GM18517 (cell line): Measurements from ENCODE around the gene RNF169.
A peak's percentile ranks its signal among the peaks of the same experiment; 100 is the strongest.

Source experiments
- ATAC-seq: cut with Tn5 transposase; IDR thresholded peaks from one replicate; pipeline ENCODE4 v1.9.1; 2021; ENCODE audit warnings: mild to moderate bottlenecking, moderate library complexity; ENCODE audit not compliant: unreplicated experiment

The RNF169 gene, protein sequence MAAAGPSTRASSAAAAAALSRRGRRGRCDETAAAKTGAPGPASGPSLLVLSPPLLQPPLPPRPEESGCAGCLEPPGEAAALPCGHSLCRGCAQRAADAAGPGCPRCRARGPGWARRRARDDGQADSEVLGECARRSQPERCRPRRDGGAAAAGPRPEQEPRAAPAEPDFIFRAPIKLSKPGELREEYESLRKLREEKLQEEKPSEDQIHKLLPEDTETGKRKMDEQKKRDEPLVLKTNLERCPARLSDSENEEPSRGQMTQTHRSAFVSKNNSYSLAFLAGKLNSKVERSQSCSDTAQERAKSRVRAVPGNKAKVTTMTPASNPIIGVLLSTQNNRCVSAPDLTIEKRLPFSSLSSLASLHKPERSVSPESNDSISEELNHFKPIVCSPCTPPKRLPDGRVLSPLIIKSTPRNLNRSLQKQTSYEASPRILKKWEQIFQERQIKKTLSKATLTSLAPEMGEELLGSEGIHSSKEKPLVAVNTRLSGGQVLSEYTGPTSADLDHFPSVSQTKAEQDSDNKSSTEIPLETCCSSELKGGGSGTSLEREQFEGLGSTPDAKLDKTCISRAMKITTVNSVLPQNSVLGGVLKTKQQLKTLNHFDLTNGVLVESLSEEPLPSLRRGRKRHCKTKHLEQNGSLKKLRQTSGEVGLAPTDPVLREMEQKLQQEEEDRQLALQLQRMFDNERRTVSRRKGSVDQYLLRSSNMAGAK

DNA sequence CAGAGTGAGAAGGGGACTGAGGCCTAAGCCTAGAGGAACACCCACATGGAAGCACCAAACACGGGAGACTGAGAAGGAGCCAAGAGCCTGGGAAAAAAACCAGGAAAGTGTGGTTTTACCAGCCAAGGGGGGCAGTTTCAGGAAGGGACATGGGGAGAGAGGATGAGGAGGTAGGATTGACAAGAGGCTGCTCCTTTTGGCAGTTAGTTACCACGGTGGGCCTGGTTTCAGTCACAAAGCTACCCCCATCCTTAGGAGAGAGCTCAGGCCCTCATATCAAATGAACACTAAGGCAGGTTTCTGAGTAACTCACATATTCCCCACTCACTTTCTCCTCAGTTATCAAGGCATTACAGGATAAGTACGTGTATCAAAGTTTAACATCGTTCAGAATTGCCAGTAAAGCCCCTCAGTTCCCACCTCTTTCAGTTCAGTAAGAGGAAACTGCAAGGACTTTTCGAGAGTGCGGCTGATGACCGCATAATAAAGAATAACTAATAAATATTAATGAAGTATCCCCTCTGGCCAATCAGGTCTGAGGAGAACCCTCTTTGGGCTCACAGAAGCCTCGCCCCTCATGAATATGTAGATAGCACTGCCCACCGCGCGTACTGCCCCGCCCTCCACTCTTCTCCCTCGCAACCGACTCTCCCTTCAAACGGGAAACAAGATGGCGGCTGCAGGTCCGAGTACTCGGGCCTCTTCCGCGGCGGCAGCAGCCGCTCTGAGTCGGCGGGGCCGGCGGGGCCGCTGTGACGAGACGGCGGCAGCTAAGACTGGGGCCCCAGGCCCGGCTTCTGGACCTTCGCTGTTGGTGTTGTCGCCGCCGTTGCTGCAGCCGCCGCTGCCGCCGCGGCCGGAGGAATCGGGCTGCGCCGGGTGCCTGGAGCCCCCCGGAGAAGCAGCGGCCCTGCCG, at the start of gene RNF169:
Gene RNF169, plus strand, starts transcription at position 639 of the 916 bp plus-strand sequence. Its CDS starts 32 bp downstream, at position 671.
- peak; percentile 94 for ATAC-seq

DNA sequence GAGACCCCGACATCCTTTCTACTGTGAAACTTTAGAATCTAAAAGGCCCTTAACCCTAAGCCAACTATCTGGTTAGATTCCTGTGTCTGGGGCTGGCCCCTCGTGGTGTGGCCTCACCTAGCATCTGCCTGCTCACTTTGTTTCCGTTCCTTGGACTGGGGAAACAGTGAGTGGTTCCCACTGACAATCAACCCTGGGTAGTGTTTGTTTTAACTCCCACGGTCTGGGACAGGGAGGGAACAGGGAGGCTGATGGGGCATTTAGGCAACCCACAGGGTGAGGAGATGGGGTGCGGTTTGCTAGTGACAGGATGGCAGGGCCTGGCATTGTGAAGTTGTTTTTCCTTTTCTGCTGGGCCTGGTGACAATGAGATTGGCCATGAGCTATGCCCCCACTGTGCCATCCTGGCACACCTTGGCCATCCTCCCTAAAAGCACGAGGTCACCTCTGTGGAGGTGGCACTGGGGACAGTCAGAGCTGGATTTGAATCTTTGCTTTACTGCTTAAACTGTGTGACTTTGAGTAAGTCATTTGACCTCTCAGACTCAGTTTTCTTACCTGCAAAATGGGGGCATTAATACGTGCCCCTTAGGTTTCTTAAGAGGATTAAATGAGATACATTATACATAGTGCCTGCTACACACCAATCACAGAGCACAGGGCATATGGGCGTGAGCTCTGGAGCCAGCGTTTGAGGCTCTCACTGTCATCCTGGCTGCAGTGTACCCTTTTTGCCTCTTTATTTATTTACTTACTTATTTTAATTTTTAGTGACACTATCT, 48.8 kb upstream of the RNF169 start:
- ATAC-seq, result no peak

GRCh38 chr11:74701351-74701750, 47.3 kb upstream of the RNF169 start:
- no peak for ATAC-seq

DNA sequence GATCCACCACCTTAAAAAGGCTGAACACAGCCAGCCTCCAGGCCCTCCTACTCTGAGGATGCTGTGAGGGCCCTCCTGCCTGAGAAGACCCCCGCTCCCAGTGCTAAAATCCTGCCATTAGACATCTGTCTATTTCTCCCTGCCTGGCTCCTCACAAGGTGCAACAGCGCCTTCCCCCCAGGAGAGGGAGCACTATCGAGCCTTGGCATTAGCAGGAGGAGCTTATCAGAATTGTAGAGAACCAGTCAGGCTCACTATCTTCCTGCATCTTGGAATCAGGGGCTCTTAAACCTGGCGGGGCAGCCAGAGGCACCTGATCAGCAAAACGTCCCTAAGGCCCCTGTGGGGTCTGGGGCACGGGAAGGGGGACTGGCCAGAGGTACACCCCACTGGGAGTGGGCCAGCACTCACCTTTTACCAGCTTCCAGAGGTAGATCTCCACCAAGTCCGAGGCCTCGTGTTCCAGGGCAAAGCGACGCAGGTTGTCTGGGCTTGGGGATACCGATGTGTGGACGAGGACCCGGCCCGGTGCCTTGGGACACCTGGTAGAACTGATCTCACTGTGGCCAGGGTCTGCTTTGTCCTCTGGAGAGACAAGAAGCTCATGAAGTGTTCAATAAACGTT, 46.2 kb upstream of the RNF169 start:
- ATAC-seq, result no peak

DNA sequence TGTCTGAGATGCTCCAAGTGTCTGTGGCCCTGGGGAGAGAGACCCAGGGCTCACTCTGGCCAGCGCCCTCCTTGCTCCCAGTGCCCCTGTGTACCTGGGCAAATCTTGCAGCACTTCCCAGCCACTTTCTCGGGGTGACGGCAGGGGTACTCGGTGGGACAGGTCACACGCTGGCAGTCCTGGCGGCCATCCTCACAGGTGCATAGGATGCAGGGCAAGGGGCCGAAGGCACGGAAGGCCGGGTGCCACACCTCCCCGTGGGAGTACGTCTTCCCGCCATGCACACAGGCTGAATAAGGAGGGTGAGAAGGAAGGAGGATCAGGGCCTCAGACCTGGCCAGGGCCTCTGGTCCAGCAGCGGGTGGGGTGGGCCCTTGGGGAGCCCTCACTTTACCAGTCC, 45.4 kb upstream of the RNF169 start:
- no peak for ATAC-seq

GRCh38 chr11:74707182-74707581, 41.5 kb upstream of the RNF169 start:
- ATAC-seq, result no peak

GRCh38 chr11:74707602-74708510, 40.8 kb upstream of the RNF169 start:
- ATAC-seq, result no peak

GRCh38 chr11:74709175-74709574, 39.5 kb upstream of the RNF169 start:
- ATAC-seq, result no peak

DNA sequence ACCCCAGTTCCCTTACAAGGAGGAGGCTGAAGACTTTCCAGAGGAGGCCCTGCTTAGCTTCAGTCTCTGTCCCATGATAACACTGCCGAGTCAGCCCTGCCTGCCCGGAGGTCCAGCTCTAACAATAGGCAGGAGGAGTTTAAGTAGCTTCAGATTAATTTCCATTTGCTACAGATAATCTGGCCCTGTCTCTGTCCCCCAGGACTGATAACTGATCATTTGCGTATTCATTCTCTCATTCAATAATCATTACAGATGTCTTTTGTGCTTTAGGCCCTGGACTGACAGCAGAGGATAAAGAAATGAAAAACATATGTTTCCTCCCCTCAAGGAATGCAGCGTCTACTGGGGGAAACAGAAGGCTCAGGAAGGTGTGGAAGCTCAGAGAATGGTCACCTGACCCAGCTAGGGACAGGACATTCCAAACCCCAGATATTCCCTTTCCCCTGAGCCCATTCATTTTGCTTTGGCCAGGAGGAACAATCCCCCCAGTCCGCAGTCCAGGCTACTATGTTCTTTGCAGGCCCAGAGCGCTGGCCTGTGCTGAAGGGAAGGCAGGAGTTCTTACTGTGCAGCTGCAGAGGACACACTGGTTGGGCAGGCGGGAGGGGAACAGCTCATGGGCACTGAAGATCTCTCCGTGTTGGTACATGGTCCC, 38.2 kb upstream of the RNF169 start:
- no peak for ATAC-seq

GRCh38 chr11:74713686-74714085, 35.0 kb upstream of the RNF169 start:
- ATAC-seq, result no peak

DNA sequence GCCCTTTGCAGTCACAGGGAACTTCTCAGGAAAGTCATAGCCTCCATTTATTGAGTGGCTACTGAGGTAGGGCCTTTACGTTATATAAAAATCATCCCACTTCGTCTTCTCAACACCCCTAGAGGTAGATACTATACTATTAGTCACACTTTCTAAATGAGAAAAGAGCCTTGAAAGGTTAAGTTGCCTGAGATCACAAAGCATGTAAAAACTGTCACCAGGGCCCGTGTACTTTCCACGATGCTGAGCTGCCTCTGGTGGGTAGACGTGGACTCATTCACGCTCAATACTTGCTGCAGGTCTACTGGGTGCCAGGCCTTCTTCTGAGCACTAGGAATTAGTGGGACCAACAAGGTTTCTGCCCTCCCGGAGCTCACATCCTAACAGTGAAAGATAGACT, 33.7 kb upstream of the RNF169 start:
- no peak for ATAC-seq

- no peak for ATAC-seq
Observed at GRCh38 chr11:74717221-74717969, 31.3 kb upstream of the RNF169 start.

- ATAC-seq, result no peak
Observed at GRCh38 chr11:74719011-74719410, 29.6 kb upstream of the RNF169 start.

DNA sequence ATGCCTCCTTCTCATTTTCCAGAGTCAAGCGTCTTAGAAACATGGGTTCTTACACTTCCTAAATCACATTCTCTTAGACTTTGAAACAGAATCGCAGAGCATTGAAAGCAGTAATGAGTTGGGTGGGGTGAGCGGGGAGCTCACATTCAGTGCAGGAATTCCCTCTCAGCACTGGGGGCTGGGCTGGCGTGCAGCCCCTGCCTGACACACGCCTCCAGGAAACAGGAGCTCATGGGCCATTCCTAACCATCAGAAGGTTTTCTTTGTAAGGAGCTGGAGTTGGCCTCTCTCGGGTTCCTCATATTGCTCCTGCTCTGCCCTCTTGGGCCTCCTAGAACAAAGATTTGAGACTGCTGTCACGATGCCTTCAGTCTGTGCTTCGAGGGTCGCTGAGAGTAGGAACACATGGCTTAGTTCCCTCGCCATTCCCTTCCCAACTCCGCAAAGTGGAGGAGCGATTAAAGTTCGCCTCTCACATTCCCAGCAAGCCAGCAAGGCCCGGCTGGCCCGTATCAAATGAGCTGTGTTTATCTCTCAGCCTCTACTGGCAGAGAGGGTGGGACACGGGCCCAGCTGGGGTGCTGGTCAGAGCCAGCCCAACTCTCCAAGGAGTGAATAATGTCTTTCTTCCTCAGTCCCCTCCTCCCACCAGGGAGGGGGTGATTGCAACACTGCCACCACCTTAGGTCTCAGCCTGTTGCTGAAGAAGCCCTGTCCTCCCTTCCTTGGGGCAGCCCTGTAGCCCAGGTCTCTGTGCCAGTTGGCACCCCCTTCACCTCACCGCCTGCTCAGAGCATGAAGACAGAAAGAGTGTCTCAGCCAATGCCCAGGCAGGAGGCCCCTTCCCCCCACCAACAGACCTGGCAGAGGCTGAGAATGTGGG, 27.8 kb upstream of the RNF169 start:
- ATAC-seq, result no peak

DNA sequence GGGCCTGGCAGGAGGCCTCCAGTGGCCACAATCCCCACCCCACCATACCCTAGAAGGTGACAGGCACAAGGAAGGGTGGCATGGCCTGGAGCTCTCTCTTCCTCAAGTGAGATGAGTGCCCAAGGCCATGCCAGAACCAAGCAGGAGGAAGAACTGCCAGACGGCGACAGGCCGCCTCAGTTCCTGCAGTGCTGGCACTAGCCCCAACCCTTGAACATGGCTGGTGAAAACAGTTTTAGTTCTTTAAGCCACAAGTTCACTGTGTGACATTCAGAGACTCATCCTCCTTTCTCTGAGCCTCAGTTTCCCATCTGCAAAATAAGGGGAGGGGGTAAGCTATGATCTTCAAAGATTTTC, 27.2 kb upstream of the RNF169 start:
- ATAC-seq, result no peak

- ATAC-seq, result no peak
Observed at GRCh38 chr11:74723511-74723910, 25.1 kb upstream of the RNF169 start.

DNA sequence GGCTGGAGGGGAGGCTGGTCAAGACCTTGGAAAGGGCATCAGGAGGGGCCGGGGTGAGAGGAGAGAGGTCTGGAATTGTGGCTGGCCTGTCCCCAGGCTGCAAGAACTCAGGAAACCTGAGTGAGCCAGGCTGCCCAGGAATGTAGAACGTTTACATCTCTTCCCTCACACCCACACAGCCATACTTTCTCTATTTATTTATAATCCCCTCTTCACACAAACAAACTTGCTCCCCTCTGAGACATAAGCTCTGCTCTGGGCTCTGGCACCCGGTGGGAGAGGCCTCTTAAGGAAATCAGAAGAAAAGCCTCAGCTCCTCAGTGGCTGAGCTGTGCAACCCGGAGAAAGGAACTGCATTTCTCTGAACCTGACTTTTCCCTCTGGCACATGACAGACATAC, 22.9 kb upstream of the RNF169 start:
- ATAC-seq, result no peak
